Tibial nerve (tissue), 4 donors: ENCODE measurements around the gene TRIM41.

Experiments
- CTCF ChIP-seq, 5 experiments: fragments of 200-600 bp in 3 of 5; fragments of 450-650 bp in 2 of 5; sonication (generic) in 3 of 5; IDR thresholded peaks; one replicate each; pipeline ENCODE4 v1.5.1; 2016 to 2019; ENCODE audit warnings: antibody characterized with exemption in 5 of 5, mild to moderate bottlenecking in 3 of 5, moderate library complexity in 2 of 5
- EP300 ChIP-seq, 2 donors: sonication (generic); formaldehyde crosslinking; IDR thresholded peaks; one replicate each; pipeline ENCODE4 v1.6.1; 2017; ENCODE audit warnings: antibody characterized with exemption in 2 of 2, mild to moderate bottlenecking in 1 of 2
- POLR2A ChIP-seq, 2 donors: fragments of 450-650 bp; IDR thresholded peaks; one replicate each; pipeline ENCODE4 v1.6.1; 2017; ENCODE audit warnings: antibody characterized with exemption in 2 of 2, mild to moderate bottlenecking in 2 of 2, moderate library complexity in 2 of 2

- TF ChIP-seq CTCF (IDR thresholded peaks at IDR 0.05) (no peak), POLR2A (IDR thresholded peaks at IDR 0.05) (no peak), EP300 (IDR thresholded peaks at IDR 0.05) (no peak)
Observed at GRCh38 chr5:181281077-181281983, 58.2 kb downstream of the TRIM41 start.
